B cell (primary cell): ENCODE data around the gene SIRPG. TPM values are rescaled to one million over a fixed set of nuclear protein-coding genes. Genes with fewer than 3 reads are reported as not detected.

Experiments used
- ATAC-seq: fragments of 200-7000 bp; cut with Tn5 transposase; one replicate; pipeline ENCODE4 v1.10.0; 2021; ENCODE audit warnings: low read depth, mild to moderate bottlenecking, moderate number of reproducible peaks, moderate library complexity
- CTCF ChIA-PET: fragments of 350-600 bp; sonication (Branson Sonifier 250); formaldehyde crosslinking; loops from one replicate; lab custom pipeline; 2021; ENCODE audit warnings: antibody characterized with exemption, inconsistent platforms; lab: Charles Lee
- POLR2A ChIA-PET: fragments of 350-600 bp; sonication (Branson Sonifier 250); formaldehyde crosslinking; loops from one replicate; lab custom pipeline; 2021; ENCODE audit warnings: antibody characterized with exemption; lab: Charles Lee
- DNase-seq: peaks from one replicate; pipeline ENCODE4 v3.0.0; 2013
- H2AFZ ChIP-seq: 2 replicates; pipeline ENCODE4 v1.6.1; 2012; ENCODE audit warnings: mild to moderate bottlenecking, low read depth, low read length; ENCODE audit not compliant: insufficient read depth, poor library complexity, severe bottlenecking
- H3K27ac ChIP-seq, 2 donors: 1 replicate in 1 of 2; 2 replicates in 1 of 2; pipeline ENCODE4 v1.5.1; 2012 to 2013; ENCODE audit warnings: low read length in 2 of 2, mild to moderate bottlenecking in 2 of 2, moderate library complexity in 1 of 2
- H3K27me3 ChIP-seq, 4 experiments: fragments of 200-600 bp in 1 of 4; sonication (generic) in 1 of 4; replicated peaks in 1 of 4; 1 replicate in 2 of 4; 2 replicates in 2 of 4; pipeline versions ENCODE4 v1.6.1 to v1.7.0; 2013 to 2016; ENCODE audit warnings: low read length in 3 of 4, mild to moderate bottlenecking in 2 of 4, mixed read lengths in 1 of 4, moderate library complexity in 1 of 4; ENCODE audit not compliant: insufficient read depth in 4 of 4, control insufficient read depth in 3 of 4; ENCODE audit errors: control extremely low read depth in 1 of 4
- H3K36me3 ChIP-seq, 2 experiments: replicated peaks in 1 of 2; 1 replicate in 1 of 2; 2 replicates in 1 of 2; pipeline versions ENCODE4 v1.6.1 to v1.7.1; 2013; ENCODE audit warnings: low read length in 1 of 2; ENCODE audit not compliant: insufficient read depth in 2 of 2, control insufficient read depth in 1 of 2; ENCODE audit errors: control extremely low read depth in 1 of 2, extremely low read depth in 1 of 2
- H3K4me1 ChIP-seq, 2 donors: fragments of 200-600 bp in 1 of 2; sonication (generic) in 1 of 2; 1 replicate in 1 of 2; 2 replicates in 1 of 2; pipeline versions ENCODE4 v1.5.1 to v1.6.1; 2013 to 2017; ENCODE audit warnings: low read length in 2 of 2; ENCODE audit not compliant: control insufficient read depth in 2 of 2, insufficient read depth in 2 of 2
- H3K4me2 ChIP-seq: replicated peaks from 2 replicates; pipeline ENCODE3; 2012; ENCODE audit warnings: mild to moderate bottlenecking, low read depth, low read length; ENCODE audit not compliant: poor library complexity, severe bottlenecking
- H3K4me3 ChIP-seq, 5 experiments: fragments of 200-600 bp in 1 of 5; sonication (generic) in 1 of 5; 1 replicate in 3 of 5; 2 replicates in 2 of 5; pipeline versions ENCODE4 v1.5.1 to v1.7.0; 2011 to 2016; ENCODE audit warnings: low read length in 4 of 5, mild to moderate bottlenecking in 4 of 5, low read depth in 2 of 5, control low read depth in 1 of 5, moderate library complexity in 1 of 5; ENCODE audit not compliant: insufficient read depth in 1 of 5; ENCODE audit errors: control extremely low read depth in 1 of 5, extremely low read depth in 1 of 5
- H3K79me2 ChIP-seq: fragments of 200-600 bp; sonication (generic); one replicate; pipeline ENCODE4 v1.6.0; 2016; ENCODE audit warnings: low read length; ENCODE audit not compliant: control insufficient read depth, insufficient read depth
- H3K9ac ChIP-seq: fragments of 200-600 bp; sonication (generic); 2 replicates; pipeline ENCODE4 v1.6.1; 2017; ENCODE audit warnings: mild to moderate bottlenecking, low read length, moderate library complexity
- H3K9me3 ChIP-seq, 3 donors: one replicate each; pipeline versions ENCODE4 v1.6.1 to v1.7.1; 2013; ENCODE audit warnings: low read length in 2 of 3; ENCODE audit not compliant: control insufficient read depth in 2 of 3, insufficient read depth in 1 of 3; ENCODE audit errors: control extremely low read depth in 1 of 3
- H4K20me1 ChIP-seq: 2 replicates; pipeline ENCODE4 v1.6.0; 2012; ENCODE audit warnings: mild to moderate bottlenecking, low read length; ENCODE audit not compliant: insufficient read depth, control insufficient read depth, poor library complexity, severe bottlenecking
- H3K27ac Mint-ChIP-seq: one replicate; pipeline ENCODE4 v1.8.0; 2021; ENCODE audit warnings: mixed read lengths
- H3K27me3 Mint-ChIP-seq: one replicate; pipeline ENCODE4 v1.8.0; 2021; ENCODE audit warnings: mixed read lengths
- H3K4me1 Mint-ChIP-seq: one replicate; pipeline ENCODE4 v1.8.0; 2021; ENCODE audit warnings: mixed read lengths
- H3K4me3 Mint-ChIP-seq: one replicate; pipeline ENCODE4 v1.8.0; 2021; ENCODE audit warnings: mixed read lengths
- H3K9me3 Mint-ChIP-seq: one replicate; pipeline ENCODE4 v1.8.0; 2022; ENCODE audit warnings: mixed read lengths; ENCODE audit not compliant: insufficient read depth
- EZH2 ChIP-seq: IDR thresholded peaks from 2 replicates; pipeline ENCODE4 v1.6.1; 2012; ENCODE audit warnings: borderline replicate concordance, low read depth, mild to moderate bottlenecking, moderate library complexity, low read length; ENCODE audit not compliant: insufficient read depth, poor library complexity, severe bottlenecking
- WGBS: methylation state at CpG from one replicate; pipeline ENCODE4 v1.1.5; 2013; ENCODE audit warnings: missing lambda C conversion rate; ENCODE audit not compliant: insufficient coverage; 5-methylcytosine and 5-hydroxymethylcytosine counted together
- intact Hi-C: fragments of 100-400 bp; cut with micrococcal nuclease; formaldehyde crosslinking; loops from one replicate; pipeline ENCODE4 v1.10.0; 2022
- polyA plus RNA-seq: library from polyadenylated mRNA; depleted of rRNA; stranded (reverse); fragments of >200 nt; gene quantifications from 2 replicates; pipeline ENCODE4 v1.2.3, GENCODE V29; 2012
- total RNA-seq, 2 donors: library from RNA; stranded (reverse); fragments of 120-200 nt in 1 of 2; gene quantifications; 1 replicate in 1 of 2; 2 replicates in 1 of 2; pipeline versions ENCODE4 v1.2.3 to v1.2.4, GENCODE V29; 2013 to 2022
- TF ChIP-seq, protein P1 (sequence below): fragments of 200-600 bp; IDR thresholded peaks from one replicate; pipeline ENCODE4 v1.8.0; 2022; ENCODE audit warnings: antibody characterized with exemption, mild to moderate bottlenecking

The SIRPG gene
- total and polyA plus RNA-seq, 2 donors (not counting 1 experiment from before 2014, with no cell fraction given), result 0.09 TPM; not detected in 1

- Mint-ChIP-seq H3K4me1 (peaks cover 37% of the 10 kb centered on the region), H3K4me3 (no peak overlapping the region), H3K27ac (no peak overlapping the region), H3K9me3 (peaks cover 2% of the 10 kb centered on the region), H3K27me3 (peaks cover 3% of the 10 kb centered on the region)
- H3K9ac ChIP-seq, result no peak overlapping the region
- ATAC-seq, result no peak
- H3K4me3 ChIP-seq, result no peak overlapping the region
- WGBS, result 60% methylated on average over 1 of the region's 5 CpGs
- ChIA-PET POLR2A (no interaction called here), CTCF (no interaction called here)
- no peaks in the 10 kb centered on the region for H4K20me1 ChIP-seq
- TF ChIP-seq, protein P1, sequence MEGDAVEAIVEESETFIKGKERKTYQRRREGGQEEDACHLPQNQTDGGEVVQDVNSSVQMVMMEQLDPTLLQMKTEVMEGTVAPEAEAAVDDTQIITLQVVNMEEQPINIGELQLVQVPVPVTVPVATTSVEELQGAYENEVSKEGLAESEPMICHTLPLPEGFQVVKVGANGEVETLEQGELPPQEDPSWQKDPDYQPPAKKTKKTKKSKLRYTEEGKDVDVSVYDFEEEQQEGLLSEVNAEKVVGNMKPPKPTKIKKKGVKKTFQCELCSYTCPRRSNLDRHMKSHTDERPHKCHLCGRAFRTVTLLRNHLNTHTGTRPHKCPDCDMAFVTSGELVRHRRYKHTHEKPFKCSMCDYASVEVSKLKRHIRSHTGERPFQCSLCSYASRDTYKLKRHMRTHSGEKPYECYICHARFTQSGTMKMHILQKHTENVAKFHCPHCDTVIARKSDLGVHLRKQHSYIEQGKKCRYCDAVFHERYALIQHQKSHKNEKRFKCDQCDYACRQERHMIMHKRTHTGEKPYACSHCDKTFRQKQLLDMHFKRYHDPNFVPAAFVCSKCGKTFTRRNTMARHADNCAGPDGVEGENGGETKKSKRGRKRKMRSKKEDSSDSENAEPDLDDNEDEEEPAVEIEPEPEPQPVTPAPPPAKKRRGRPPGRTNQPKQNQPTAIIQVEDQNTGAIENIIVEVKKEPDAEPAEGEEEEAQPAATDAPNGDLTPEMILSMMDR, result no peak
- no peak for TF ChIP-seq EZH2
- peaks cover 19 to 23% of the 10 kb centered on the region in 2 donors for H3K4me1 ChIP-seq
- no peaks in the 10 kb centered on the region for H3K36me3 ChIP-seq
- H3K27me3 ChIP-seq, result peaks cover 0 to 3% (median 0%) of the 10 kb centered on the region in 4 experiments
- H2AFZ ChIP-seq, result no peak overlapping the region
- no peaks in the 10 kb centered on the region for H3K9me3 ChIP-seq
- no peak overlapping the region for H3K27ac ChIP-seq
- no peak for DNase-seq
- H3K79me2 ChIP-seq, result no peaks in the 10 kb centered on the region
- no peak overlapping the region for H3K4me2 ChIP-seq
- intact Hi-C loops, result no loop called here
These were observed 9.2 kb upstream of the SIRPG start for GRCh38 chr20:1666802-1667201.

GRCh38 chr20:1665345-1665744, 7.8 kb upstream of the SIRPG start:
- H3K4me3 Mint-ChIP-seq, result no peak overlapping the region
- Histone ChIP-seq H2AFZ (peak overlapping the region; percentile 39), H3K36me3 (no peaks in the 10 kb centered on the region), H3K4me3 (peak overlapping the region in 1 of 5 experiments; percentile 5), H4K20me1 (no peaks in the 10 kb centered on the region), H3K9ac (peak overlapping the region; percentile 33), H3K27ac (no peak overlapping the region), H3K9me3 (no peaks in the 10 kb centered on the region), H3K27me3 (peaks cover 0 to 3% (median 0%) of the 10 kb centered on the region in 4 experiments), H3K4me2 (peak overlapping the region; percentile 55), H3K4me1 (peaks cover 19 to 23% of the 10 kb centered on the region in 2 donors), H3K79me2 (no peaks in the 10 kb centered on the region)
- ChIA-PET POLR2A (no interaction called here), CTCF (no interaction called here)
- no peaks in the 10 kb centered on the region for H3K27me3 Mint-ChIP-seq
- DNase-seq (no peak), ATAC-seq (no peak)
- 100% methylated on average over 1 of the region's 3 CpGs for WGBS
- intact Hi-C loops, result no loop called here
- TF ChIP-seq, protein P1, result no peak
- TF ChIP-seq EZH2, result no peak
- peaks cover 37% of the 10 kb centered on the region for H3K4me1 Mint-ChIP-seq
- no peaks in the 10 kb centered on the region for H3K9me3 Mint-ChIP-seq
- H3K27ac Mint-ChIP-seq, result no peak overlapping the region
